GM18951 (cell line): Measurements from ENCODE around the gene EYA4.
"Not testable (repeated sequence)": the region's sequence is repeated elsewhere in the genome, so short reads cannot be mapped to it uniquely, and the experiment has no call there.

Experiments
- POLR2A ChIP-seq: IDR thresholded peaks from 4 replicates; pipeline ENCODE4 v1.6.1; 2011; ENCODE audit warnings: mild to moderate bottlenecking; ENCODE audit not compliant: insufficient read length, insufficient read depth; ENCODE audit errors: extremely low read depth
- in situ Hi-C: fragments of 300-500 bp; cut with MboI; formaldehyde crosslinking; loops from one replicate; pipeline ENCODE4 v1.12.0; 2022; ENCODE audit warnings: low sequenced_read_pairs, mixed read lengths, inconsistent platforms; ENCODE audit not compliant: unreplicated experiment

The EYA4 gene

GRCh38 chr6:133396233-133396983 is 155.3 kb downstream of the EYA4 start:
- no peak for TF ChIP-seq POLR2A
- in situ Hi-C loops: no loop called here

GRCh38 chr6:133396984-133397348 is 155.8 kb downstream of the EYA4 start:
- in situ Hi-C loops: no loop called here
- no peak for TF ChIP-seq POLR2A

GRCh38 chr6:133397601-133398000 is 156.4 kb downstream of the EYA4 start:
- in situ Hi-C loops: not testable (repeated sequence)

- no peak for TF ChIP-seq POLR2A
- in situ Hi-C loops: no loop called here
Observed at GRCh38 chr6:133399426-133399825, 158.3 kb downstream of the EYA4 start.

- in situ Hi-C loops: no loop called here
- no peak for TF ChIP-seq POLR2A
Observed at GRCh38 chr6:133404151-133404550, 163.0 kb downstream of the EYA4 start.

GRCh38 chr6:133404728-133405127 is 163.6 kb downstream of the EYA4 start:
- in situ Hi-C loops: no loop called here
- TF ChIP-seq POLR2A: no peak

- no peak for TF ChIP-seq POLR2A
- in situ Hi-C loops: no loop called here
Observed at GRCh38 chr6:133407320-133408100, 166.4 kb downstream of the EYA4 start.

- TF ChIP-seq POLR2A: no peak
- in situ Hi-C loops: no loop called here
Observed at GRCh38 chr6:133408132-133408531, 167.0 kb downstream of the EYA4 start.

GRCh38 chr6:133408543-133408942 is 167.4 kb downstream of the EYA4 start:
- TF ChIP-seq POLR2A: no peak
- in situ Hi-C loops: no loop called here

- no peak for TF ChIP-seq POLR2A
- in situ Hi-C loops: no loop called here
Observed at GRCh38 chr6:133410638-133411435, 169.7 kb downstream of the EYA4 start.

- in situ Hi-C loops: no loop called here
- TF ChIP-seq POLR2A: no peak
Observed at GRCh38 chr6:133411757-133412156, 170.6 kb downstream of the EYA4 start.

- no peak for TF ChIP-seq POLR2A
- in situ Hi-C loops: no loop called here
Observed at GRCh38 chr6:133415262-133415661, 174.1 kb downstream of the EYA4 start.

GRCh38 chr6:133418108-133418507 is 177.0 kb downstream of the EYA4 start:
- in situ Hi-C loops: no loop called here
- TF ChIP-seq POLR2A: no peak

GRCh38 chr6:133423242-133423641 is 182.1 kb downstream of the EYA4 start:
- no peak for TF ChIP-seq POLR2A
- in situ Hi-C loops: no loop called here

- no peak for TF ChIP-seq POLR2A
- in situ Hi-C loops: no loop called here
Observed at GRCh38 chr6:133424359-133424758, 183.2 kb downstream of the EYA4 start.
